Right kidney (tissue), 1 donor: ENCODE data around the gene AK4.

Source experiments
- DNase-seq: peaks from one replicate; pipeline ENCODE4 v3.0.0-alpha.2; 2016

AK4 gene

GRCh38 chr1:65277605-65278347, 129.8 kb downstream of the AK4 start:
- DNase-seq = no peak

- no peak for DNase-seq
These were observed 130.5 kb downstream of the AK4 start for GRCh38 chr1:65278376-65279069.

- no peak for DNase-seq
These were observed 131.2 kb downstream of the AK4 start for GRCh38 chr1:65279070-65279779.
